GM21447 (cell line): ENCODE data around the gene GNAQ.

ENCODE experiments used
- ATAC-seq: cut with Tn5 transposase; IDR thresholded peaks from one replicate; pipeline ENCODE4 v1.9.1; 2021; ENCODE audit not compliant: unreplicated experiment

GNAQ gene

GRCh38 chr9:77820293-77820954, 211.2 kb downstream of the GNAQ start:
- no peak for ATAC-seq

GRCh38 chr9:77819657-77820056, 212.0 kb downstream of the GNAQ start:
- ATAC-seq: no peak

GRCh38 chr9:77817590-77818311, 213.9 kb downstream of the GNAQ start:
- ATAC-seq: no peak

GRCh38 chr9:77816641-77817341, 214.8 kb downstream of the GNAQ start:
- ATAC-seq: no peak

- ATAC-seq: no peak
These were observed 216.4 kb downstream of the GNAQ start for GRCh38 chr9:77815260-77815659.

- ATAC-seq: no peak
These were observed 219.8 kb downstream of the GNAQ start for GRCh38 chr9:77811832-77812231.

GRCh38 chr9:77810637-77811119, 220.9 kb downstream of the GNAQ start:
- no peak for ATAC-seq

- ATAC-seq: no peak
These were observed 221.6 kb downstream of the GNAQ start for GRCh38 chr9:77810047-77810446.

GRCh38 chr9:77809552-77809951, 222.1 kb downstream of the GNAQ start:
- no peak for ATAC-seq

GRCh38 chr9:77808751-77809081, 222.9 kb downstream of the GNAQ start:
- no peak for ATAC-seq

GRCh38 chr9:77807846-77808750, 223.5 kb downstream of the GNAQ start:
- ATAC-seq: no peak

- ATAC-seq: no peak
These were observed 224.3 kb downstream of the GNAQ start for GRCh38 chr9:77807281-77807683.

GRCh38 chr9:77806741-77807140, 224.9 kb downstream of the GNAQ start:
- no peak for ATAC-seq

GRCh38 chr9:77805810-77806209, 225.8 kb downstream of the GNAQ start:
- ATAC-seq: no peak

- no peak for ATAC-seq
These were observed 228.2 kb downstream of the GNAQ start for GRCh38 chr9:77803423-77803822.

GRCh38 chr9:77802515-77803293, 228.9 kb downstream of the GNAQ start:
- no peak for ATAC-seq

GRCh38 chr9:77802064-77802463, 229.5 kb downstream of the GNAQ start:
- ATAC-seq: no peak

GRCh38 chr9:77800924-77801551, 230.6 kb downstream of the GNAQ start:
- ATAC-seq: no peak

- ATAC-seq: no peak
These were observed 233.5 kb downstream of the GNAQ start for GRCh38 chr9:77798140-77798539.

- ATAC-seq: no peak
These were observed 236.6 kb downstream of the GNAQ start for GRCh38 chr9:77794985-77795384.
